Jurkat, Clone E6-1 (cell line): ENCODE results near the gene SERINC4. TPM values are rescaled to one million over a fixed set of nuclear protein-coding genes. Genes with fewer than 3 reads are reported as not detected.
A peak's percentile ranks its signal among the peaks of the same experiment; 100 is the strongest.
"Not testable (repeated sequence)": the region's sequence is repeated elsewhere in the genome, so short reads cannot be mapped to it uniquely, and the experiment has no call there.

ENCODE experiments used
- DNase-seq: peaks from one replicate; pipeline ENCODE4 v3.0.0-alpha.2; 2011; ENCODE audit warnings: low read depth, low spot score
- H3K4me3 ChIP-seq: 2 replicates; pipeline ENCODE4 v1.5.1; 2011; ENCODE audit warnings: mild to moderate bottlenecking, low read length, control low read depth, moderate library complexity
- polyA plus RNA-seq: library from polyadenylated mRNA; unstranded; fragments of >200 nt; gene quantifications from one replicate; pipeline ENCODE4 v1.2.1, GENCODE V29; 2012; ENCODE audit warnings: missing spikeins; ENCODE audit not compliant: insufficient read length, insufficient read depth

The SERINC4 gene
- 2.6 TPM for polyA plus RNA-seq

DNA sequence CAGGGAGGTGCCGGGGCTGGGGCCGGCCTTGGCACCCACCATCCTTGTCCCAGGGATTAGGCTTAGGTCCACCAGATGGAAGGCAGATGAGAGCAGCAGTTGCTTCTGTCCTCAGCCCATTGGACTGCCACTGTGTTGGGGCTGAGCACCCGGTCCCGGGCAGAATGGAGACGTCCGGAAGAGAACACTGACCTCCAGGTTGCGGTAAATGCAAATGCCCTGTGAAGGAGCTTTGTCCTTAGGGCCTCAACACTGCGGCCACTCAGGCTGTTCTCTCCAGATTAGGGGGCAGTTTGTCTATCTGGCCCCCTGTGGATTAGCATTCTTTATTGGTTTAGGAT, at the start of gene SERINC4:
Gene SERINC4, minus strand, starts transcription at position 276 of the 341 bp plus-strand sequence. Its CDS starts 234 bp downstream, at position 42.
- H3K4me3 ChIP-seq = peak within 1 kb of the TSS; percentile 97
- DNase-seq = no peak

DNA sequence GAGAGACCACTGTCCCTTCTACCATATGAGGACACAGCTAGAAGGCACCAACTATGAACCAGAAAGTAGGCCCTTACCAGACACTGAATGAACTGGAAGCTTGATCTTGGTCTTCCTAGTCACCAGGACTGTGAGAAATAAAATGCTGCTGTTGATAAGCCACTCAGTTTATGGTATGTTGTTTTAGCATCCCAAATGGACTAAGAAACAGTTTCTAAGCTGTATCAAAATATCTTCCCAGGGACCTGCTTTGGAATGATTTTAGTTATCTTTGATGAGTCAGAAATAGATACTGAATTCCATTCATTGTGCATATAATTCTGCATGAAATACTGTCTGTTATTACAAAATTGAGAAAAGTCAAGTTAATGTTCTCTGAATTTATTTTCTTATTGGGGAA, 45.4 kb upstream of the SERINC4 start:
- no peak overlapping the region for H3K4me3 ChIP-seq
- no peak for DNase-seq

DNA sequence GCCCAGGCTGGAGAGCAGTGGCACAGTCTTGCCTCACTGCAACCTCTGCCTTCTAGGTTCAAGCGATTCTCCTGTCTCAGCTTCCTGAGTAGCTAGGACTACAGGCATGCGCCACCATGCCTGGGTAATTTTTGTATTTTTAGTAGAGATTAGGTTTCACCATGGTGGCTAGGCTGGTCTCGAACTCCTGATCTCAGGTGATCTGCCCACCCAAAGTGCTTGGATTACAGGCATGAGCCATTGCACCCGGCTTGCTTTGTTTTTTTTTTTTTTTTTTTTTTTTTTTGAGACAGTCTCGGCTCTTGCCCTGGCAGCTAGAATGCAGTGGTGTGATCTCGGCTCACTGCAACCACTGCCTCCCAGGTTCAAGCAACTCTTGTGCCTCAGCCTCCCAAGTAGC, 32.5 kb upstream of the SERINC4 start:
- H3K4me3 ChIP-seq, DNase-seq: not testable (repeated sequence)

DNA sequence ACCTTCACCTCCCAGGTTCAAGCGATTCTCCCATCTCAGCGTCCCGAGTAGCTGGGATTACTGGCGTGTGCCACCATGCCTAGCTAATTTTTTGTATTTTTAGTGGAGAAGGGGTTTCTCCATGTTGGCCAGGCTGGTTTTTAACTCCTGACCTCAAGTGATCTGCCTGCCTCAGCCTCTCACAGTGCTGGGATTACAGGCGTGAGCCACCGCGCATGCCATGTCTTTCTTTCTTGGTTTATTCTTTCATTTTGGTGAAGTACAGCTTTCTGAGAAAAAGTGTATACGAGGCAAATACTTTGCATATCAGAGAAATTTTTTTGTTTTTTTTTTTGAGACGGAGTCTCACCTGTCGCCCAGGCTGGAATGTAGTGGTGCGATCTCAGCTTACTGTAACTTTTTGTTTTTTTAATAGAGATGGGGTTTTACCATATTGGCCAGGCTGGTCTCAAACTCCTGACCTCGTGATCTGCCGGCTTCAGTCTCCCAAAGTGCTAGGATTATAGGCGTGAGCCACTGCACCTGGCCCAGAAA, 31.6 kb upstream of the SERINC4 start:
- H3K4me3 ChIP-seq = not testable (repeated sequence)

DNA sequence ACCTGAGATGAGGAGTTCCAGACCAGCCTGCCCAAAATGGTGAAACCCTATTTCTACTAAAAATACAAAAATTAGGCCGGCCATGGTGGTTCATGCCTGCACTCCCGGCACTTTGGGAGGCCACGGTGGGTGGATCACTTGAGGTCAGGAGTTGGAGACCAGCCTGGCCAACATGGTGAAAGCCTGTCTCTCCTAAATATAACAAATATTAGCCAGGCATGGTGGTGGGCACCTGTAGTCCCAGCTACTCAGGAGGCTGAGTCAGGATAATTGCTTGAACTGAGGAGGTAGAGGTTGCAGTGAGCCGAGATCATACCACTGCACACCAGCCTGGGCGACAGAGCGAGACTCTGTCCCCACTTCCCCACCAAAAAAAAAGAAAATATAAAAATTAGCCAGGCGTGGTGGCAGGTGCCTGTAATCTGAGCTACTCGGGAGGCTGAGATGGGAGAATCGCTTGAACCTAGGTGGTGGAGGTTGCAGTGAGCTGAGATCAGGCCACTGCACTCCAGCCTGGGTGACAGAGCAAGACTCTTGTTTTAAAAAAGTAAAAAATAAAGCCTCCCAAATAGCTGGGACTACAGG, 30.8 kb upstream of the SERINC4 start:
- not testable (repeated sequence) for H3K4me3 ChIP-seq, DNase-seq

More for the DNA sequence above, 31.6 kb upstream of the SERINC4 start:
- not testable (repeated sequence) for DNase-seq

DNA sequence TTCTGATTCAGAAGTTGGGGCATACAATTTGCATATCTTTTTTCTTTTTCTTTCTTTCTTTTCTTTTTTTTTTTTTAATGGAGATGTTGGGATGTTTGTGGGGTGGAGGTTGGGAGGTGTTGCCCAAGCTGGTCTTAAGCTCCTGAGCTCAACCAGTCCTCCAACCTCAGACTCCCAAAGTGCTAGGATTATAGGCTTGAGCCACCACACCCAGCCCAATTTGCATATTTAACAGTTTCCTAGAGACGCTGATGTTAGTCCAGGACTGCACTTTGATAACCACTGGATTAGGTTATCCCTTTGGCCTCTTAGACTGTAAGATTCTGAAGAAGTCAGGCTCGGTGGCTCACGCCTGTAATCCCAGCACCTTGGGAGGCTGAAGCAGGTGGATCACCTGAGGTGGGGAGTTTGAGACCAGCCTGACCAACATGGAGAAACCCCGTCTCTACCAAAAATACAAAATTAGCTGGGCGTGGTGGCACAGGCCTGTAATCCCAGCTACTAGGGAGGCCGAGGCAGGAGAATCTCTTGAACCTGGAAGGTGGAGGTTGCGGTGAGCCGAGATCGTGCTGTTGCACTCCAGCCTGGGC, 30.0 kb upstream of the SERINC4 start:
- not testable (repeated sequence) for H3K4me3 ChIP-seq, DNase-seq

DNA sequence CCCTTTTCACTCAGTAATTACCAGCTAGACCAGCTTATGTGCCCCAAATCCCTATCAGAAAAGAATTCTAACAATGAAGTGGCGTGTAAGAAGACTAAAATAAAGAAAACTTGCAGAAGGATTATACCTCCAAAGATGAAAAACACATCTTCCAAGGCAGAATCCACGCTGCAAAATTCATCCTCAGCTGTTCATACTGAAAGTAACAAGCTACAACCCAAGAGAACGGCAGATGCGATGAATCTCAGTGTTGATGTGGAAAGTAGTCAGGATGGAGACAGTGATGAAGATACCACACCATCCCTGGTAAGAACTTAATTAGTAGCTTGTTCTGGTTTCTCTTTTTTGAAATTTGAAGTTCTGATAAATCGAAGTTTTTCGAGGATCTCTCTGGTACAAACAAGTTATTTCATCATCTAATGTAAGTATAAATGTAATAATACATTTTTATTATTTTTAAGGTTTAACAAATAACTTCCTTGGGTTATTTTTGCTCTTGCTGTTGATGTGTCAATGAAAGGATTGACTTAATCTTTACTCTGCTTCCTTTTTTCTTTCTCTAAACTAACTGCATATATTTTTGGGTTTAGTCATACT, 28.1 kb upstream of the SERINC4 start:
- peak overlapping the region; percentile 83 for H3K4me3 ChIP-seq
- DNase-seq = no peak

DNA sequence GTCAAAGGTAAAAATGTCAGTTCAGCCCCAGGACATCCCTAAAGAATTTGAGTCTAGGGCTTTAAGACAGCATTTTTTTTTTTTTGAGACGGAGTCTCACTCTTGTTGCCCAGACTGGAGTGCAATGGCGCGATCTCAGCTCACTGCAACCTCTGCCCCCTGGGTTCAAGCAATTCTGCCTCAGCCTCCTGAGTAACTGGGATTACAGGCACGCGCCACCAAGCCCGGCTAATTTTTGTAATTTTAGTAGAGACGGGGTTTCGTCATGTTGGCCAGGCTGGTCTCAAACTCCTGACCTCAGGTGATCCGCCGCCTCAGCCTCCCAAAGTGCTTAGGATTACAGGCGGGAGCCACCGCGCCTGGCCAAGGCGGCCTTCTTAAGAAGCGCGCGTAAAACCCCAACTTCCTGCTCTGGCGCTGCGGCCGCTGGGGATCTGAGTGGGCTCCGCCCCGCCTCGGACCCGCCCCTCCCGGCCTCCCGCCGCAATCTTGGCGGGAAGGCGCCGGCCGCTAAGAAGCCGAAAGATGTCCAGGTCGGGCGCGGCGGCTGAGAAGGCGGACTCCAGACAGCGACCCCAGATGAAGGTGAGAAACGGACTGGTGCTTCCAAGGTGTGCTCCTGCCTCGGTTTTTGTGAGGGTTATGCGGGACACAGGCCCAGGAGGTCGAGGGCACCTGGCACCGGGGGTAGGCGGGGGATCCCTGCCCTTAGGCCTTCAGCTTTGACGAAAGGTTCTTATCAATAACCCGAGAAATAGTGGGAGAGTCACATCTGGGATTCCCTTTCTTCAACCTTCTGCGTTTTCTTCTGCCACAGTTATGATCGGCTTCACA, 26.7 kb upstream of the SERINC4 start, which contains the start of gene WDR76:
Gene WDR76, plus strand, starts transcription at position 495 of the 834 bp plus-strand sequence. Its CDS starts 31 bp downstream, at position 526.
- H3K4me3 ChIP-seq = peak within 1 kb of the TSS; percentile 83
- DNase-seq = peak; percentile 79

DNA sequence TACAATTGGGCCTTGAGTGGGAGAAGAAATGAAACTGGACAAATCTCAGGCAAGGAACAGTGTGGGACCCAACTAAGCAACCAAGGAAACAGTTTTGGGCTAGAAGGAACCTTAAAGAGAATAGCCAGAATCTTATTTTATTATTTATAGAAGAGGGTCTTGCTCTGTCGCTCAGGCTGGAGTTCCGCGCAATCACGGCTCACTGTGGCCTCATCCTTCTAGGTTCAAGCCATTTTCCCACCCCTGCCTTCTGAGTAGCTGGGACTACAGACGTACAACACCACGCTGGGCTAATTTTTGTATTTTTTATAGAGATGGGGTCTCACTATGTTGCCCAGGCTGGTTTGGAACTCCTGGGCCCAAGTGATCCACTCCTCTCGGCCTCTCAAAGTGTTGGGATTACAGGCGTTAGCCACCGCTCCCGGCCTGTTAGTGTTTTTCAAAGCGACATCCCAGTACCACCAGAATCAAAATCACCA, 26.0 kb upstream of the SERINC4 start:
- DNase-seq = no peak
- peak overlapping the region; percentile 83 for H3K4me3 ChIP-seq

DNA sequence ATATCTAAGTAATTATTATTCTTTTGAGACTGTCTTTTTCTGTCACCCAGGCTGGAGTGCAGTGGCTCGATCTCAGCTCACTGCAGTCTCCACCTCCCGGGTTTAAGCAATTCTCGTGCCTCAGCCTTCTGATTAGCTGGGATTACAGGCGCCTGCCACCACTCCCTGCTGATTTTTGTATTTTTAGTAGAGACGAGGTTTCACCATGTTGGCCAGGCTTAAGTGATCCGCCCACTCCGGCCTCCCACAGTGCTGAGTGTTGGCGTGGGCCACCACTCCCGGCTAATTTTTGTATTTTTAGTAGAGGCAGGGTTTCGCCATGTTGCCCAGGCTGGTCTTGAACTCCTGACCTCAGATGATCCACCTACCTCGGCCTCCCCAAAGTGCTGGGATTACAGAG, 25.3 kb upstream of the SERINC4 start:
- DNase-seq = not testable (repeated sequence)
- peak overlapping the region; percentile 78 for H3K4me3 ChIP-seq

DNA sequence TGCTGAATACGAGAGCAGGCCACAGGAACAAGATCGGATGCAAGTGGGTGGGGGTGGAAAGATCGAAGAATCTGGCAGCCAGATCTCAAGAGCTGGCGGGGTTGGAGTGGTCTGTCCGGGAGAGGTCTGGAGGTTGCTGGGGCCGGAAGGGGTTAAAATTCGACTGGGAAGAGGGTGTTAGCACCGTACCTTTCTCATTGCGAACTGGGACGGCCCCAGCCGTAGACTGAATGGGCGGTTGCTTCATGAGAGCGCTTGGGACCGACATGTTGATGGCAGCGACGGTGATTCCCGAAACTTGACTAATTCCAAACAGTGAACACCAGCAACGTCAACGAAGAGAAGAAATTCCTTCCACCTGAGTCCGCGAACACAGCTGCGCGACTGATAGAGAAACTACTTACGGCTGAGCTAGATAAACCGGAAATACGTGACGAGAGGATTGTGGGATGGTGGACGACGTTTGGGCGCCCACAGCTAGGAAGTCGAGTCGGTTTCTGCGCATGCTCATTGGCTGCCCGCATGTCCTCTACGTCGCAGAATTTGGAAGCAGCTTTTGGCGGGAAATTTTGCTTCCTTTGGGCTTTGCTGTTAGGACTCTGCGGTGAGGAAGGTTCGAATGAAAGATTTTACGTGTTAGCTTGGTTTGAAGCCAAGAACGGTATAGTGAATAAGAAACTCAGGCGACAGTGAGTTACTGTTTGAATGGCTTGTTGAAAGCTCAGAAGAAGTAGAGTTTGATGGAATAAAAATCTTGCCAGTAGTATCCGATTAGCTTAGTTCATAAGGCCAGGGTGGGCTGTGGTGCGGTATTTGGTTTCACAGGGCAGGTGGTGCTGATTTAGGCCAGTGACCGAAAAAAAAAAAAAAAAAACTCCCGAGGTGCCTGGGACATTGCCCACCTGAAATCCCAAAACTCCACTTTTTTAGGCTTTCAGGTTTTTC, 24.6 kb upstream of the SERINC4 start, which contains the start of gene MFAP1:
Gene MFAP1, minus strand, starts transcription at position 389 of the 945 bp plus-strand sequence. Its CDS starts 121 bp downstream, at position 268.
- peak; percentile 98 for DNase-seq
- H3K4me3 ChIP-seq = peak within 1 kb of the TSS; percentile 78

DNA sequence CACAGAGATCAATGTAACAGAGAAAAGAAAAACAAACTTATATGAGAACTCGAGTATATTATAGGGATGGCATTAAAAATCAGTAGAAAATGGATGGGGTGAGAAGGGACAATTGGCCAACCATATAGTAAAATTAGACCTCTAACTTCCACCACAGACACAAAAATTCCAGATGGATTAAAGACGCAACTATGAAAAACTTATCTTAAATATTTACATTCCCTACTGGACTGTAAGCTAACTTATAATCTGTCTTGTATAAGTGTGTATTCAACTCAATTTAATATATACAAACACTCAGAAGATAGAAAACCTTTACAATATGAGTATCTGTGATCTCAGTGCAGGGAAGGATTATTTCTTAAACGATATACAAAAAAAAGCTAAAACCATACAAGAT, 21.5 kb upstream of the SERINC4 start:
- DNase-seq = no peak
- no peak overlapping the region for H3K4me3 ChIP-seq

DNA sequence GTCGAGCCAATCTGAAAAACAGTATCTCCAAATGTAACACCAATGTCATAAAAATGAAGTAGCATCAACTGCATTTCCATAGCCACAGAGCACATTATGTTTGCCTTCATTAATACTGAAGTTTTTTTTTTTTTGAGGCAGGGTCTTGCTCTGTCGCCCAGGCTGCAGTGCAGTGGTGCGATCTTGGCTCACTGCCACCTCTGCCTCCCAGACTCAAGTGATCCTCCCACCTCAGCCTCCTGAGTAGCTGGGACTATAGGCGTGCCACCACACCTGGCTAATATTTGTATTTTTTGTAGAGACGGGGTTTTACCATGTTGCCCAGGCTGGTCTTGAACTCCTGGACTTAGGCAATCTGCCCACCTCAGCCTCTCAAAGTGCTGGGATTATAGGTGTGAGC, 15.0 kb upstream of the SERINC4 start:
- not testable (repeated sequence) for DNase-seq, H3K4me3 ChIP-seq

DNA sequence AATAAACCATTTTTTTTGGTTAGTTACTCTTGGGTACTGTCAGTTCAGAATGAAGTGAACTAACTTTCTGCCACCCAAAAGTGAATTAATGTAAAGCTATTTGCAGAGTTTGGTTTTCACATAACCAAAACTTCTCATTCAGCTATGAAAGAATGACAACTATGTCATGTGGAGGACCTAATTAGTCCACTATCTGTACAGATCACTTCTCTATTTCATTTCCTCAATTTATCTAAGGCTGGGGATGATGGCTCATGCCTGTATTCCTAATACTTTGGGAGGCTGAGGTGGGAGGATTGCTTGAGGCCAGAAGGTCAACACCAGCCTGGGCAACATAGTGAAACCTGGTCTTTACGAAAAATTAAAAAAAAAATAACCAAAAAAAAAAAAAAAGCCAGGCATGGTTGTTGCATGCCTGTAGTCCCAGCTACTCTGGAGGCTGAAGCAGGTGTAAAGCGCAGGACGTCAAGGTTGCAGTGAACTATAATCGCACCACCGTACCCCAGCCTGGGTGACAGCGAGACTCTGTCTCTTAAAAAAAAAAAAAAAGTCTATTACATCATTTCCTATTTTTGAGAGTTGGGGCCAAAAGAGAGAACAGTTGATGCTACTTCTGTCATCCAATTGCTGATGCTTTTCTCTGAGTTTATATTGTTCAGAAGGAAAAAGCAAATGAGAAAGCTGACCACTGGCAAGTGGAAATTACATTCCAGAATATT, 9.1 kb upstream of the SERINC4 start:
- DNase-seq = no peak
- no peak overlapping the region for H3K4me3 ChIP-seq

DNA sequence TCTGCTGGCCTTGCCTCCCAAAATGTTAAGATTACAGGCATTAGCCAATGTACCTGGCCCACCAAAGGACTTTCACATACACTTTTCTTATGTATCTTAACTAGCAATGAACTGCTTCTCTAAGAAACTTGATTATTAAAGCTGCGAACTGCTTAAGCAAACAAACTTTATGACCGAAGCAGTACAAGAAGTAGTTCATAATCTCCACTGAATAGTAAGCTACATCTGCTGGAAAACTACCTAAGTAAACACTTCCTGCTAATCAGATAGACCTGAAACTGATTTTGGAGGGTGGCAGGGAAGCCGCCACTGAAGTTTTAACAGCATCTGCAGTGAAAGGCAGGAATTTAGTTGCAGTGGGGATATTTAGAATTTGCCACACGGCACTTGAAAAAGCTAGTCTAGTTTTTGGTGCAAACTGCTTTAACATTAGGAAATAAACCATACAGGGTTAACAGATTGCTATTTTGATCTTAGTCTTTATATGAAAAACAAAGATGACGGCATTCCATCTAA, 8.5 kb upstream of the SERINC4 start:
- DNase-seq = no peak
- H3K4me3 ChIP-seq = no peak overlapping the region

DNA sequence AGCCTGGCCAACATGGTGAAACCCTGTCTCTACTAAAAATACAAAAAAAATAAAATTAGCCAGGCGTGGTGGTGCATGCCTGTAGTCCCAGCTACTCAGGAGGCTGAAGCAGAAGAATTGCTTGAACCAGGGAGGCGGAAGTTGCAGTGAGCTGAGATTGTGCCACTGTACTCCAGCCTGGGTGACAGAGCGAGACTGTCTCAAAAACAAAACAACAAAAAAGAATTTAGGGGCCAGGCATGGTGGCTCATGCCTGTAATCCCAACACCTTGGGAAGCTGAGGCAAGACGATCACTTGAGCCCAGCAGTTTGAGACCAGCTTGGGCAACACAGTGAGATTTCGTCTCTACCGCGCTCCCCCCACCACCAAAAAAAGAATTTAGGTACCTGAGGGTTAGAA, 2.7 kb upstream of the SERINC4 start:
- H3K4me3 ChIP-seq = not testable (repeated sequence)

More for the DNA sequence above, 2.7 kb upstream of the SERINC4 start:
- not testable (repeated sequence) for DNase-seq
